Esophagus muscularis mucosa (tissue), 4 donors: Measurements from ENCODE around the gene GAB1. TPM values are rescaled to one million over a fixed set of nuclear protein-coding genes. Genes with fewer than 3 reads are reported as not detected.

Source experiments
- DNase-seq: peaks from one replicate; pipeline ENCODE4 v3.0.0-alpha.2; 2017; ENCODE audit errors: extremely low spot score
- H3K27ac ChIP-seq, 4 donors: fragments of 200-600 bp; sonication (generic); replicated peaks in 1 of 4; 1 replicate in 3 of 4; 2 replicates in 1 of 4; pipeline ENCODE4 v1.5.1; 2016 to 2019; ENCODE audit warnings: mild to moderate bottlenecking in 1 of 4
- H3K27me3 ChIP-seq, 4 donors: fragments of 200-600 bp; sonication (generic); one replicate each; pipeline versions ENCODE4 v1.5.1 to v1.6.0; 2016 to 2019
- H3K36me3 ChIP-seq, 4 donors: fragments of 200-600 bp; sonication (generic); one replicate each; pipeline ENCODE4 v1.5.1; 2016 to 2019
- H3K4me1 ChIP-seq, 4 donors: fragments of 200-600 bp; sonication (generic); one replicate each; pipeline ENCODE4 v1.5.1; 2016 to 2019
- H3K4me3 ChIP-seq, 4 donors: fragments of 200-600 bp; sonication (generic); 1 replicate in 2 of 4; 2 replicates in 2 of 4; pipeline ENCODE4 v1.5.1; 2016 to 2019; ENCODE audit warnings: mild to moderate bottlenecking in 4 of 4, moderate library complexity in 1 of 4
- H3K9me3 ChIP-seq, 4 donors: fragments of 200-600 bp; sonication (generic); 1 replicate in 3 of 4; 2 replicates in 1 of 4; pipeline ENCODE4 v1.5.1; 2016 to 2019
- CTCF ChIP-seq, 3 experiments: fragments of 200-600 bp in 2 of 3; fragments of 450-650 bp in 1 of 3; sonication (generic) in 2 of 3; IDR thresholded peaks; one replicate each; pipeline ENCODE4 v1.5.1; 2017 to 2019; ENCODE audit warnings: antibody characterized with exemption in 3 of 3, mild to moderate bottlenecking in 2 of 3, moderate library complexity in 1 of 3
- EP300 ChIP-seq: sonication (generic); formaldehyde crosslinking; IDR thresholded peaks from one replicate; pipeline ENCODE4 v1.6.1; 2017; ENCODE audit warnings: antibody characterized with exemption
- POLR2A ChIP-seq: fragments of 450-650 bp; IDR thresholded peaks from one replicate; pipeline ENCODE4 v1.6.1; 2017; ENCODE audit warnings: antibody characterized with exemption, moderate library complexity, mild to moderate bottlenecking, low read depth
- POLR2AphosphoS5 ChIP-seq, 2 donors: sonication (generic); formaldehyde crosslinking; IDR thresholded peaks; one replicate each; pipeline ENCODE4 v1.6.1; 2017; ENCODE audit warnings: antibody characterized with exemption in 2 of 2
- WGBS: methylation state at CpG from one replicate; pipeline ENCODE4 v1.1.5; 2018; 5-methylcytosine and 5-hydroxymethylcytosine counted together
- intact Hi-C: fragments of 100-400 bp; cut with DNase I; formaldehyde crosslinking; loops from one replicate; pipeline ENCODE4 v1.15.1; 2023
- total RNA-seq, 4 donors: library from RNA; depleted of rRNA; stranded (reverse); fragments of >200 nt; gene quantifications; one replicate each; pipeline versions ENCODE4 v1.1.0 to v1.2.1, GENCODE V29; 2016

GAB1 gene
- total RNA-seq, 4 donors from 2014 or later: 73.5 to 117 (median 98.8) TPM

GRCh38 chr4:143360838-143361625 lies 24.4 kb downstream of the GAB1 start:
- 38% methylated on average over 1 of the region's 1 CpG for WGBS
- no peaks in the 10 kb centered on the region for H3K36me3 ChIP-seq
- H3K4me3 ChIP-seq: no peak overlapping the region
- peak overlapping the region; percentile 43 to 79 (median 62) for H3K27ac ChIP-seq
- no peaks in the 10 kb centered on the region for H3K27me3 ChIP-seq
- no peak for DNase-seq
- no peak for TF ChIP-seq CTCF (IDR thresholded peaks at IDR 0.05)
- intact Hi-C loops: no loop called here
- no peaks in the 10 kb centered on the region for H3K9me3 ChIP-seq
- peaks cover 36 to 92% (median 79%) of the 10 kb centered on the region in 4 donors for H3K4me1 ChIP-seq

- no peak overlapping the region for H3K4me3 ChIP-seq
- TF ChIP-seq CTCF (IDR thresholded peaks at IDR 0.05): no peak
- no peak for TF ChIP-seq POLR2A
- TF ChIP-seq POLR2AphosphoS5 (IDR thresholded peaks at IDR 0.05): no peak
- no peak for TF ChIP-seq EP300
- H3K9me3 ChIP-seq: no peaks in the 10 kb centered on the region
- H3K36me3 ChIP-seq: no peaks in the 10 kb centered on the region
- 87% methylated on average over 5 of the region's 5 CpGs for WGBS
- no peaks in the 10 kb centered on the region for H3K27me3 ChIP-seq
- peaks cover 38 to 88% (median 67%) of the 10 kb centered on the region in 4 donors for H3K4me1 ChIP-seq
- H3K27ac ChIP-seq: peak overlapping the region in 2 of 4 donors; percentile 29 to 79
- DNase-seq: no peak
- intact Hi-C loops: no loop called here
These were observed 25.8 kb downstream of the GAB1 start for GRCh38 chr4:143362349-143363046.

GRCh38 chr4:143363332-143363731 lies 26.7 kb downstream of the GAB1 start:
- Histone ChIP-seq H3K36me3 (no peaks in the 10 kb centered on the region), H3K27ac (peak overlapping the region; percentile 29 to 57 (median 40)), H3K4me3 (no peak overlapping the region), H3K4me1 (peaks cover 45 to 87% (median 62%) of the 10 kb centered on the region in 4 donors), H3K27me3 (no peaks in the 10 kb centered on the region), H3K9me3 (no peaks in the 10 kb centered on the region)
- intact Hi-C loops: no loop called here
- 94% methylated on average over 3 of the region's 3 CpGs for WGBS
- no peak for TF ChIP-seq POLR2A
- TF ChIP-seq EP300: no peak
- TF ChIP-seq CTCF (IDR thresholded peaks at IDR 0.05): no peak
- TF ChIP-seq POLR2AphosphoS5 (IDR thresholded peaks at IDR 0.05): no peak
- DNase-seq: no peak

- 74% methylated on average over 5 of the region's 5 CpGs for WGBS
- Histone ChIP-seq H3K36me3 (no peaks in the 10 kb centered on the region), H3K4me1 (peaks cover 49 to 87% (median 64%) of the 10 kb centered on the region in 4 donors), H3K27ac (peak overlapping the region; percentile 35 to 57 (median 45)), H3K4me3 (no peak overlapping the region), H3K27me3 (no peaks in the 10 kb centered on the region), H3K9me3 (no peaks in the 10 kb centered on the region)
- TF ChIP-seq POLR2AphosphoS5 (IDR thresholded peaks at IDR 0.05): no peak
- TF ChIP-seq EP300: no peak
- no peak for TF ChIP-seq POLR2A
- no peak for TF ChIP-seq CTCF (IDR thresholded peaks at IDR 0.05)
- no peak for DNase-seq
- intact Hi-C loops: no loop called here
These were observed 27.4 kb downstream of the GAB1 start for GRCh38 chr4:143364063-143364462.
